Astrocyte (in vitro differentiated cells and primary cell): ENCODE measurements around the gene SFTPD.

Source experiments
- CTCF ChIP-seq: IDR thresholded peaks from 2 replicates; pipeline ENCODE4 v1.5.1; 2011; ENCODE audit warnings: low read depth, mild to moderate bottlenecking, inconsistent platforms, low read length, moderate library complexity; ENCODE audit not compliant: insufficient read depth
- EZH2 ChIP-seq: IDR thresholded peaks from 2 replicates; pipeline ENCODE4 v1.6.1; 2012; ENCODE audit warnings: mild to moderate bottlenecking, low read length, inconsistent platforms; ENCODE audit not compliant: insufficient read depth

- TF ChIP-seq CTCF (no peak), EZH2 (no peak)
Measured at GRCh38 chr10:79923145-79923544, 25.8 kb downstream of the SFTPD start.
